ENCODE results near the gene PAX7. TPM values are rescaled to one million over a fixed set of nuclear protein-coding genes. Genes with fewer than 3 reads are reported as not detected.

PAX7 gene
- polyA plus RNA-seq, 1 donor = 0.06 TPM

- WGBS (ENCODE audit: insufficient coverage, low lambda C conversion rate) = 29% methylated on average over 3 of the region's 10 CpGs
- H3K4me3 ChIP-seq (ENCODE audit: low read length) = no peak overlapping the region
- H3K27ac ChIP-seq (ENCODE audit: low read length) = no peak overlapping the region
- no peaks in the 10 kb centered on the region for H3K9me3 ChIP-seq (ENCODE audit: control insufficient read depth, low read depth, low read length)
- no peaks in the 10 kb centered on the region for H3K4me1 ChIP-seq (ENCODE audit: control insufficient read depth, insufficient read depth, low read length)
- no peak for DNase-seq
- H3K36me3 ChIP-seq (ENCODE audit: control insufficient read depth, insufficient read depth, low read length) = no peaks in the 10 kb centered on the region
- H3K27me3 ChIP-seq (ENCODE audit: control insufficient read depth, insufficient read depth, low read length) = peaks cover 32% of the 10 kb centered on the region
Measured at GRCh38 chr1:18618546-18619466, 11.8 kb upstream of the PAX7 start.

- 100% methylated on average over 1 of the region's 2 CpGs for WGBS (ENCODE audit: insufficient coverage, low lambda C conversion rate)
- H3K27ac ChIP-seq (ENCODE audit: low read length) = no peak overlapping the region
- no peaks in the 10 kb centered on the region for H3K9me3 ChIP-seq (ENCODE audit: control insufficient read depth, low read depth, low read length)
- H3K36me3 ChIP-seq (ENCODE audit: control insufficient read depth, insufficient read depth, low read length) = no peaks in the 10 kb centered on the region
- no peak for DNase-seq
- peaks cover 31% of the 10 kb centered on the region for H3K27me3 ChIP-seq (ENCODE audit: control insufficient read depth, insufficient read depth, low read length)
- no peak overlapping the region for H3K4me3 ChIP-seq (ENCODE audit: low read length)
- no peaks in the 10 kb centered on the region for H3K4me1 ChIP-seq (ENCODE audit: control insufficient read depth, insufficient read depth, low read length)
Measured at GRCh38 chr1:18619467-18619835, 11.2 kb upstream of the PAX7 start.

DNA sequence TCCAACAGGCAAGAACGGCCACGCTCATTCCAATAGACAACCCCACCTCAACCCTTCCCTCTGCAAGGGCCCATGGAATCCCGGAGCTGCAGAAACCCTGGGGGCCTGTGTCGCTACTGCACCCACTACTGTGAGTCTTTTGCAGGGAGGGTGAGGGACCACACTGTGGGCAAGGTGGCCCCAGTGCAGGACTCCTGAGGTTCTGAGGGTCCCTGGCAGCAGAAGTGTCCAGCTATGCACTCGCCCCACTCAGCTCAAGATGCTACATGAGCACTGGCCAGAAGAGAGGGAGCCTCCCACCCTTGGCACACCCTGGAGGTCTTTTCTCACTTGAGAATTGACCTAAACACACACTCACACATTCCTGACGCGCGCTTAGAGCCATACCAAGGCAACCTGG, 2.1 kb upstream of the PAX7 start:
- no CpG with 5 or more reads among the region's 8 CpGs for WGBS (ENCODE audit: insufficient coverage, low lambda C conversion rate)
- peaks cover 98% of the 10 kb centered on the region for H3K27me3 ChIP-seq (ENCODE audit: control insufficient read depth, insufficient read depth, low read length)

GRCh38 chr1:18629659-18630510, 761 bp upstream of the PAX7 start:
- no peaks in the 10 kb centered on the region for H3K4me1 ChIP-seq (ENCODE audit: control insufficient read depth, insufficient read depth, low read length)
- no peaks in the 10 kb centered on the region for H3K36me3 ChIP-seq (ENCODE audit: control insufficient read depth, insufficient read depth, low read length)
- WGBS (ENCODE audit: insufficient coverage, low lambda C conversion rate) = no CpG with 5 or more reads among the region's 39 CpGs
- H3K27me3 ChIP-seq (ENCODE audit: control insufficient read depth, insufficient read depth, low read length) = peaks cover 99% of the 10 kb centered on the region
- H3K4me3 ChIP-seq (ENCODE audit: low read length) = no peak overlapping the region
- no peak overlapping the region for H3K27ac ChIP-seq (ENCODE audit: low read length)
- no peak for DNase-seq
- no peaks in the 10 kb centered on the region for H3K9me3 ChIP-seq (ENCODE audit: control insufficient read depth, low read depth, low read length)

More for the DNA sequence above, 2.1 kb upstream of the PAX7 start:
- no peak for DNase-seq
- Histone ChIP-seq H3K4me3 (ENCODE audit: low read length) (no peak overlapping the region), H3K36me3 (ENCODE audit: control insufficient read depth, insufficient read depth, low read length) (no peaks in the 10 kb centered on the region), H3K27ac (ENCODE audit: low read length) (no peak overlapping the region), H3K9me3 (ENCODE audit: control insufficient read depth, low read depth, low read length) (no peaks in the 10 kb centered on the region), H3K4me1 (ENCODE audit: control insufficient read depth, insufficient read depth, low read length) (no peaks in the 10 kb centered on the region)

GRCh38 chr1:18631496-18632217, 1.0 kb downstream of the PAX7 start:
- WGBS (ENCODE audit: insufficient coverage, low lambda C conversion rate) = no CpG with 5 or more reads among the region's 53 CpGs
- no peaks in the 10 kb centered on the region for H3K9me3 ChIP-seq (ENCODE audit: control insufficient read depth, low read depth, low read length)
- H3K4me1 ChIP-seq (ENCODE audit: control insufficient read depth, insufficient read depth, low read length) = no peaks in the 10 kb centered on the region
- H3K4me3 ChIP-seq (ENCODE audit: low read length) = no peak overlapping the region
- no peak overlapping the region for H3K27ac ChIP-seq (ENCODE audit: low read length)
- H3K27me3 ChIP-seq (ENCODE audit: control insufficient read depth, insufficient read depth, low read length) = peaks cover 99% of the 10 kb centered on the region
- no peaks in the 10 kb centered on the region for H3K36me3 ChIP-seq (ENCODE audit: control insufficient read depth, insufficient read depth, low read length)
- no peak for DNase-seq

GRCh38 chr1:18632218-18632588, 1.6 kb downstream of the PAX7 start:
- H3K27ac ChIP-seq (ENCODE audit: low read length) = no peak overlapping the region
- WGBS (ENCODE audit: insufficient coverage, low lambda C conversion rate) = 0% methylated on average over 1 of the region's 23 CpGs
- no peaks in the 10 kb centered on the region for H3K4me1 ChIP-seq (ENCODE audit: control insufficient read depth, insufficient read depth, low read length)
- H3K36me3 ChIP-seq (ENCODE audit: control insufficient read depth, insufficient read depth, low read length) = no peaks in the 10 kb centered on the region
- peaks cover 99% of the 10 kb centered on the region for H3K27me3 ChIP-seq (ENCODE audit: control insufficient read depth, insufficient read depth, low read length)
- DNase-seq = no peak
- no peaks in the 10 kb centered on the region for H3K9me3 ChIP-seq (ENCODE audit: control insufficient read depth, low read depth, low read length)
- no peak overlapping the region for H3K4me3 ChIP-seq (ENCODE audit: low read length)

- Histone ChIP-seq H3K4me3 (ENCODE audit: low read length) (no peak overlapping the region), H3K36me3 (ENCODE audit: control insufficient read depth, insufficient read depth, low read length) (no peaks in the 10 kb centered on the region), H3K9me3 (ENCODE audit: control insufficient read depth, low read depth, low read length) (no peaks in the 10 kb centered on the region), H3K4me1 (ENCODE audit: control insufficient read depth, insufficient read depth, low read length) (no peaks in the 10 kb centered on the region), H3K27me3 (ENCODE audit: control insufficient read depth, insufficient read depth, low read length) (peaks cover 99% of the 10 kb centered on the region), H3K27ac (ENCODE audit: low read length) (no peak overlapping the region)
- no peak for DNase-seq
- WGBS (ENCODE audit: insufficient coverage, low lambda C conversion rate) = no CpG with 5 or more reads among the region's 48 CpGs
Measured at GRCh38 chr1:18632783-18633421, 2.3 kb downstream of the PAX7 start.

- peaks cover 99% of the 10 kb centered on the region for H3K27me3 ChIP-seq (ENCODE audit: control insufficient read depth, insufficient read depth, low read length)
- H3K36me3 ChIP-seq (ENCODE audit: control insufficient read depth, insufficient read depth, low read length) = no peaks in the 10 kb centered on the region
- no peaks in the 10 kb centered on the region for H3K4me1 ChIP-seq (ENCODE audit: control insufficient read depth, insufficient read depth, low read length)
- no peak for DNase-seq
- H3K4me3 ChIP-seq (ENCODE audit: low read length) = no peak overlapping the region
- WGBS (ENCODE audit: insufficient coverage, low lambda C conversion rate) = no CpG with 5 or more reads among the region's 15 CpGs
- H3K27ac ChIP-seq (ENCODE audit: low read length) = no peak overlapping the region
- H3K9me3 ChIP-seq (ENCODE audit: control insufficient read depth, low read depth, low read length) = no peaks in the 10 kb centered on the region
Measured at GRCh38 chr1:18633422-18634155, 2.9 kb downstream of the PAX7 start.

DNA sequence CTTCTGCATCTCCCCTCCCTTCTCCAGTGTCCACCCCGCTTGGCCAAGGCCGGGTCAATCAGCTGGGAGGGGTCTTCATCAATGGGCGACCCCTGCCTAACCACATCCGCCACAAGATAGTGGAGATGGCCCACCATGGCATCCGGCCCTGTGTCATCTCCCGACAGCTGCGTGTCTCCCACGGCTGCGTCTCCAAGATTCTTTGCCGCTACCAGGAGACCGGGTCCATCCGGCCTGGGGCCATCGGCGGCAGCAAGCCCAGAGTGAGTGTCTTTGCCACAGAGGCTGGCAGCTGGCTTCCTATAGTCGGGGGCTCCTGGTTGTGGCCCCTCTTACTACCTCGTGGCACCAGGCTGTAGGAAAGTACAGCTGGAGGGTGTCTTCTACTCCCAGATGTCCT, 3.6 kb downstream of the PAX7 start:
- no CpG with 5 or more reads among the region's 16 CpGs for WGBS (ENCODE audit: insufficient coverage, low lambda C conversion rate)
- no peak for DNase-seq
- Histone ChIP-seq H3K36me3 (ENCODE audit: control insufficient read depth, insufficient read depth, low read length) (no peaks in the 10 kb centered on the region), H3K4me3 (ENCODE audit: low read length) (no peak overlapping the region), H3K27me3 (ENCODE audit: control insufficient read depth, insufficient read depth, low read length) (peaks cover 99% of the 10 kb centered on the region), H3K27ac (ENCODE audit: low read length) (no peak overlapping the region), H3K9me3 (ENCODE audit: control insufficient read depth, low read depth, low read length) (no peaks in the 10 kb centered on the region), H3K4me1 (ENCODE audit: control insufficient read depth, insufficient read depth, low read length) (no peaks in the 10 kb centered on the region)
